ENCODE data around the gene KAT2A.

- TF ChIP-seq ZNF416 (tag by site-specific recombination; IDR thresholded peaks at IDR 0.05): no peak
- TF ChIP-seq ZEB2 (tag by site-specific recombination; IDR thresholded peaks at IDR 0.05): no peak
- no peak for TF ChIP-seq ZNF555 (tag by site-specific recombination; conservative IDR thresholded peaks at IDR 0.05)
- no peak for TF ChIP-seq REST (tag by site-specific recombination; IDR thresholded peaks at IDR 0.05)
- TF ChIP-seq PRDM10 (tag by site-specific recombination; IDR thresholded peaks at IDR 0.05): peak; percentile 85
Observed at GRCh38 chr17:42118126-42118510, 3.0 kb downstream of the KAT2A start.
